Measurements from ENCODE around the gene ISOC2. TPM values are rescaled to one million over a fixed set of nuclear protein-coding genes. Genes with fewer than 3 reads are reported as not detected.

Gene ISOC2
- polyA plus RNA-seq, 3 donors: 14.8 to 20.2 (median 14.9) TPM

DNA sequence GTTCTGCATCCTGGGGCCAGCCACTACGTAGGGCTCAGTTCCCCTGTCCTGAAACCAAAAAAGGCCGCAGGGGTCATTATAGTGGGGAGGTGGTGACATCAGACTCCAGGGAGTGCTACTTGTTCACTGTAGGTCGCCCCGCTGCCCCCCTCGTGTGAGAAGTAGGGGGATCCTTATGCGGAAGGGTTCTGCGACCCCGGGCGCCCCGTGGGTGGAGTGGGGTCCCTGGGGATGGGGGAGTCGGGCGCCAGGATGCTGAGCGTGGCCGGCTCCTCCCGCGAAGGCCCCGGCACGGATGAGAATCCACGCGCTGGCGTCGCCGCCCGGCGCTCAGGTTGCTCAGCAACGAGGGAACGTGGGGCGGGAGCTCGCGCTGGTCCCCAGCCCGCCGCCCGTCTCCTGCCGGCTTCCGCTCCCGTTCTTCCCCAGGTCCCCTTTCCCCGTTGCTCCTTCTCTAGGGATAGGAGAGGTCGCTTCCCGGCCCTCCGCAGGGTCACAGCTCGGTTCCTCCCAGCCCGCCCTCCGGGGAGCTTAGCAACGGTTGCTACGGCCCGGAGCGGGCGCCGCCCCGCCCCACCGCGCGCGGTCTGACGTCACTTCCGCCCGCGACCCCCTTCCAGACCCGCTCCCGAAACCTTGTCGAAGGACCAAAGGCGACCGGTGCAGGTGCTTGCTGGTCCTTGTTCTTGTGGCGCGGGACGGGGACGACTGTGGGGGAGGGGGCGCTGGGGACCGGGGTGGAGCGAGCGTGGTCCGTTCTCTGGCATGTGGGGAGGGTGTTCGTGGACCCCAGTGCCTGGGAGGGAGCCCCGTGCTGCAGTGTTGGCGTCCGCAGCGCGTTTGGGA is 23.4 kb upstream of the ISOC2 start, which contains the start of gene NAT14:
Gene NAT14 (plus strand): TSS at position 596 of the 846 bp plus-strand sequence. CDS start 521 bp downstream, outside the sequence.
- Histone ChIP-seq H3K9me3 (replicated peaks in 1 of 2; ENCODE audit: control insufficient read depth in 1 of 2, insufficient read depth in 1 of 2, low read length in 2 of 2) (no peaks in the 10 kb centered on the region), H4K20me1 (ENCODE audit: insufficient read depth, low read length) (peaks cover 25% of the 10 kb centered on the region), H3K27me3 (ENCODE audit: control insufficient read depth in 2 of 2, insufficient read depth in 2 of 2, low read length in 2 of 2) (no peaks in the 10 kb centered on the region), H3K4me3 (replicated peaks in 1 of 3; ENCODE audit: low read depth in 2 of 3, low read length in 3 of 3) (peak within 1 kb of the TSS; percentile 8 to 69 (median 27)), H3K9ac (ENCODE audit: insufficient read depth, low read length, poor library complexity, severe bottlenecking) (peak within 1 kb of the TSS; percentile 53), H3K4me1 (ENCODE audit: control insufficient read depth in 1 of 2, insufficient read depth in 2 of 2, low read length in 2 of 2) (peaks cover 12 to 17% of the 10 kb centered on the region in 2 donors), H2AFZ (ENCODE audit: insufficient read depth, low read depth, low read length, poor library complexity, severe bottlenecking) (peak within 1 kb of the TSS; percentile 46), H3K79me2 (ENCODE audit: insufficient read depth, low read length) (no peaks in the 10 kb centered on the region), H3K36me3 (replicated peaks in 1 of 2; ENCODE audit: control insufficient read depth in 1 of 2, insufficient read depth in 2 of 2, low read length in 2 of 2) (peaks cover 16 to 25% of the 10 kb centered on the region in 2 donors), H3K27ac (ENCODE audit: low read depth in 1 of 2, low read length in 2 of 2) (no peak within 1 kb of the TSS), H3K4me2 (replicated peaks; ENCODE audit: extremely low read depth, low read length, poor library complexity, severe bottlenecking) (peak within 1 kb of the TSS; percentile 82)
- 1% methylated on average over 57 of the region's 78 CpGs for WGBS (ENCODE audit: insufficient coverage)
- peak within 1 kb of the TSS; percentile 71 to 72 for H3K4me3 Mint-ChIP-seq
- peak within 1 kb of the TSS in 6 of 7 donors; percentile 54 to 85 (median 70) for H3K27ac Mint-ChIP-seq
- H3K27me3 Mint-ChIP-seq (ENCODE audit: low read depth in 3 of 3): peaks cover 5 to 32% (median 12%) of the 10 kb centered on the region in 3 donors
- peak; percentile 25 to 41 (median 34) for DNase-seq
- H3K9me3 Mint-ChIP-seq: peaks cover 0 to 2% (median 0%) of the 10 kb centered on the region in 7 donors
- TF ChIP-seq, protein P1, sequence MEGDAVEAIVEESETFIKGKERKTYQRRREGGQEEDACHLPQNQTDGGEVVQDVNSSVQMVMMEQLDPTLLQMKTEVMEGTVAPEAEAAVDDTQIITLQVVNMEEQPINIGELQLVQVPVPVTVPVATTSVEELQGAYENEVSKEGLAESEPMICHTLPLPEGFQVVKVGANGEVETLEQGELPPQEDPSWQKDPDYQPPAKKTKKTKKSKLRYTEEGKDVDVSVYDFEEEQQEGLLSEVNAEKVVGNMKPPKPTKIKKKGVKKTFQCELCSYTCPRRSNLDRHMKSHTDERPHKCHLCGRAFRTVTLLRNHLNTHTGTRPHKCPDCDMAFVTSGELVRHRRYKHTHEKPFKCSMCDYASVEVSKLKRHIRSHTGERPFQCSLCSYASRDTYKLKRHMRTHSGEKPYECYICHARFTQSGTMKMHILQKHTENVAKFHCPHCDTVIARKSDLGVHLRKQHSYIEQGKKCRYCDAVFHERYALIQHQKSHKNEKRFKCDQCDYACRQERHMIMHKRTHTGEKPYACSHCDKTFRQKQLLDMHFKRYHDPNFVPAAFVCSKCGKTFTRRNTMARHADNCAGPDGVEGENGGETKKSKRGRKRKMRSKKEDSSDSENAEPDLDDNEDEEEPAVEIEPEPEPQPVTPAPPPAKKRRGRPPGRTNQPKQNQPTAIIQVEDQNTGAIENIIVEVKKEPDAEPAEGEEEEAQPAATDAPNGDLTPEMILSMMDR (IDR thresholded peaks at IDR 0.05): no peak
- intact Hi-C loops (cut with micrococcal nuclease): no loop called here
- peaks cover 17% of the 10 kb centered on the region for H3K4me1 Mint-ChIP-seq
- peaks cover 16 to 24% of the 10 kb centered on the region in 2 donors for H3K36me3 Mint-ChIP-seq

DNA sequence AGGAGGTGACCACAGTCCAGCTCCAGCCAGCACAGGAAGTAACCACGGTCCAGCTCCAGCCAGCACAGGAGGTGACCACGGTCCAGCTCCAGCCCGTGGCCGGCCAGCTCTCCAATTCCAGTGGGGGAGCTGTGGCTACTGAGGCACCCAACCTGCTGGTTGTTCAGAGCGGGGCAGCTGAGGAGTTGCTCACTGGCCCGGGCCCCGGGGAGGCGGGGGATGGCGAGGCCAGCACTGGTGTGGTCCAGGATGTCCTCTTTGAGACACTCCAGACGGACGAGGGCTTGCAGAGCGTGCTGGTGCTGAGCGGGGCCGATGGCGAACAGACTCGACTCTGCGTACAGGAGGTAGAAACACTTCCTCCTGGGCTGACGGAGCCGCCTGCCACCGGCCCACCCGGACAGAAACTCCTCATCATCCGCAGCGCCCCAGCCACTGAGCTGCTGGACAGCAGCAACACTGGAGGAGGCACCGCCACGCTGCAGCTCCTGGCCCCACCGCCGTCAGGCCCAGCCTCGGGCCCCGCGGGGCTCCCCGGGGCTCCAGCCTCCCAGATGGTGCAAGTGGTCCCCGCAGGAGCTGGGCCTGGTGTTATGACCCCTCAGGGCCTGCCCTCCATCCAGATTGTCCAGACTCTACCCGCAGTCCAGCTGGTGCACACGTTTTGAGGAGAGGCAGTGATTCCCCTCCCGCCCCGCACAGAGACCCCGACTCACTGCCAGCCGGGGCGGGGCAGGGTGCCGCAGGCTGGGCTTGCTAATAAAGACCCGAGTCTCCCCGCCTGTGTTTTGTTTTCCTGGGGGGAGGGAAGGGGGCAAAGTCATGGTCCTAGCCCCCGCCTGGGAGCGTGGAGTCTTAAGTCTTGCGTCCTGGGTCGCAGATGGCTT is 22.5 kb upstream of the ISOC2 start:
- H3K4me1 ChIP-seq (ENCODE audit: control insufficient read depth in 1 of 2, insufficient read depth in 2 of 2, low read length in 2 of 2): peaks cover 12 to 17% of the 10 kb centered on the region in 2 donors
- Mint-ChIP-seq H3K9me3 (peaks cover 0 to 2% (median 0%) of the 10 kb centered on the region in 7 donors), H3K4me1 (peaks cover 22% of the 10 kb centered on the region), H3K4me3 (peak overlapping the region; percentile 61 to 71), H3K27me3 (ENCODE audit: low read depth in 3 of 3) (peaks cover 2 to 32% (median 10%) of the 10 kb centered on the region in 3 donors), H3K27ac (peak overlapping the region in 2 of 7 donors; percentile 25 to 54), H3K36me3 (peaks cover 19 to 24% of the 10 kb centered on the region in 2 donors)
- TF ChIP-seq, protein P1 (IDR thresholded peaks at IDR 0.05): no peak
- no peaks in the 10 kb centered on the region for H3K27me3 ChIP-seq (ENCODE audit: control insufficient read depth in 2 of 2, insufficient read depth in 2 of 2, low read length in 2 of 2)
- DNase-seq: no peak
- H3K27ac ChIP-seq (ENCODE audit: low read depth in 1 of 2, low read length in 2 of 2): no peak overlapping the region
- peak overlapping the region; percentile 53 for H3K9ac ChIP-seq (ENCODE audit: insufficient read depth, low read length, poor library complexity, severe bottlenecking)
- H3K4me2 ChIP-seq (replicated peaks; ENCODE audit: extremely low read depth, low read length, poor library complexity, severe bottlenecking): peak overlapping the region; percentile 82
- WGBS (ENCODE audit: insufficient coverage): 84% methylated on average over 46 of the region's 46 CpGs
- H3K79me2 ChIP-seq (ENCODE audit: insufficient read depth, low read length): peaks cover 3% of the 10 kb centered on the region
- no peaks in the 10 kb centered on the region for H3K9me3 ChIP-seq (replicated peaks in 1 of 2; ENCODE audit: control insufficient read depth in 1 of 2, insufficient read depth in 1 of 2, low read length in 2 of 2)
- no peak overlapping the region for H2AFZ ChIP-seq (ENCODE audit: insufficient read depth, low read depth, low read length, poor library complexity, severe bottlenecking)
- peaks cover 16 to 25% of the 10 kb centered on the region in 2 donors for H3K36me3 ChIP-seq (replicated peaks in 1 of 2; ENCODE audit: control insufficient read depth in 1 of 2, insufficient read depth in 2 of 2, low read length in 2 of 2)
- intact Hi-C loops (cut with micrococcal nuclease): no loop called here
- H3K4me3 ChIP-seq (replicated peaks in 1 of 3; ENCODE audit: low read depth in 2 of 3, low read length in 3 of 3): peak overlapping the region in 1 of 3 experiments; percentile 69
- H4K20me1 ChIP-seq (ENCODE audit: insufficient read depth, low read length): peaks cover 34% of the 10 kb centered on the region
